Right lobe of liver (tissue), 6 donors: ENCODE data around the gene OR1M1. TPM values are rescaled to one million over a fixed set of nuclear protein-coding genes. Genes with fewer than 3 reads are reported as not detected.
"Not testable (repeated sequence)": the region's sequence is repeated elsewhere in the genome, so short reads cannot be mapped to it uniquely, and the experiment has no call there.

Experiments
- ATAC-seq, 4 donors: fragments of 200-7000 bp; cut with Tn5 transposase; one replicate each; pipeline ENCODE4 v1.9.1; 2020; ENCODE audit warnings: mild to moderate bottlenecking in 4 of 4, moderate library complexity in 4 of 4
- DNase-seq, 3 donors: peaks; one replicate each; pipeline ENCODE4 v3.0.0-alpha.2; 2020
- H3K27ac ChIP-seq, 3 donors: fragments of 200-600 bp; one replicate each; pipeline ENCODE4 v1.8.0; 2022
- H3K27me3 ChIP-seq, 2 donors: fragments of 200-600 bp; one replicate each; pipeline ENCODE4 v1.8.0; 2022
- H3K36me3 ChIP-seq, 4 donors: fragments of 200-600 bp; sonication (generic) in 1 of 4; one replicate each; pipeline versions ENCODE4 v1.5.1 to v1.8.0; 2017 to 2022; ENCODE audit warnings: control low read depth in 1 of 4
- H3K4me1 ChIP-seq, 4 donors: fragments of 200-600 bp; sonication (generic) in 1 of 4; one replicate each; pipeline versions ENCODE4 v1.5.1 to v1.8.0; 2017 to 2022; ENCODE audit warnings: control low read depth in 1 of 4
- H3K4me3 ChIP-seq, 3 donors: fragments of 200-600 bp; one replicate each; pipeline ENCODE4 v1.8.0; 2022
- H3K9me3 ChIP-seq, 4 donors: fragments of 200-600 bp; sonication (generic) in 1 of 4; one replicate each; pipeline versions ENCODE4 v1.5.1 to v1.8.0; 2017 to 2022; ENCODE audit warnings: control low read depth in 1 of 4
- CTCF ChIP-seq, 4 donors: fragments of 200-600 bp in 3 of 4; fragments of 450-650 bp in 1 of 4; IDR thresholded peaks; one replicate each; pipeline versions ENCODE4 v1.5.1 to v1.8.0; 2016 to 2022; ENCODE audit warnings: antibody characterized with exemption in 4 of 4, mild to moderate bottlenecking in 2 of 4
- POLR2A ChIP-seq: fragments of 450-650 bp; IDR thresholded peaks from one replicate; pipeline ENCODE4 v1.6.1; 2017; ENCODE audit warnings: antibody characterized with exemption, mild to moderate bottlenecking
- WGBS: methylation state at CpG from one replicate; pipeline ENCODE4 v1.1.6; 2018; ENCODE audit warnings: low coverage, low lambda C conversion rate; ENCODE audit not compliant: insufficient coverage; ENCODE audit errors: missing lambda C conversion rate; 5-methylcytosine and 5-hydroxymethylcytosine counted together
- intact Hi-C, 2 donors: fragments of 100-400 bp; cut with DNase I; formaldehyde crosslinking; loops; one replicate each; pipeline versions ENCODE4 v1.11.2 to v1.14.1; 2022
- total RNA-seq, 6 experiments: library from RNA; depleted of rRNA in 2 of 6; stranded (reverse); fragments of >200 nt in 2 of 6; fragmentation: NEBNext Ultra II Directional in 3 of 6; extraction: Animal tissue kit (Norgen Biotek cat#: 25700) in 3 of 6; gene quantifications; one replicate each; pipeline versions ENCODE4 v1.1.0 to v1.2.4, GENCODE V29; 2016 to 2023
- donor health status: DM: no; HTN: yes; CAD: no.
- donor health status: DM: no; HTN: no; CAD: no.
- donor health status: DM: no; HTN: no; CAD: no.
- donor health status: DM: no; HTN: yes; CAD: no.
- donor health status: DM: no; HTN: yes; CAD: no.

OR1M1 gene
- total RNA-seq, 6 experiments from 2014 or later, result not detected

DNA sequence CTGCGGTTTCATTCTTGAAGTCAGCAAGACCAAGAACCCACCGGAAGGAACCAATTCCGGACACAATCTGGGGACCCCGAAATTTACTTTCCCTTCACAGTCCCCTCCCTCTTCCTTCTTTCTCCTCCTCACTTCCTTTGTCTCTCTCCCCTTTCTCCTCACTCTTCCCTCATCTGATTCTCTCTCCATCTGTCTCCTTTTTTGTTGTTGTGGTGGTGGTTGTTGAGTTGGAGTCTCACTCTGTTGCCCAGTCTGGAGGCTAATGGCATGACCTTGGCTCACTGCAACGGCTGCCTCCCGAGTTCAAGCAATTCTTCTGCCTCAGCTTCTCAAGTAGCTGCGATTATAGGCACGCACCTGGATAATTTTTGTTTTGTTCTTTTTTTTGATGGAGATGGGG, 32.7 kb upstream of the OR1M1 start:
- Histone ChIP-seq H3K4me3 (no peak overlapping the region), H3K27me3 (no peaks in the 10 kb centered on the region), H3K9me3 (no peaks in the 10 kb centered on the region), H3K36me3 (no peaks in the 10 kb centered on the region), H3K27ac (no peak overlapping the region), H3K4me1 (no peaks in the 10 kb centered on the region)
- intact Hi-C loops, result no loop called here
- ATAC-seq, result no peak
- no peak for TF ChIP-seq POLR2A
- no peak for TF ChIP-seq CTCF (IDR thresholded peaks at IDR 0.05)
- no peak for DNase-seq
- WGBS, result 80% methylated on average over 8 of the region's 8 CpGs

DNA sequence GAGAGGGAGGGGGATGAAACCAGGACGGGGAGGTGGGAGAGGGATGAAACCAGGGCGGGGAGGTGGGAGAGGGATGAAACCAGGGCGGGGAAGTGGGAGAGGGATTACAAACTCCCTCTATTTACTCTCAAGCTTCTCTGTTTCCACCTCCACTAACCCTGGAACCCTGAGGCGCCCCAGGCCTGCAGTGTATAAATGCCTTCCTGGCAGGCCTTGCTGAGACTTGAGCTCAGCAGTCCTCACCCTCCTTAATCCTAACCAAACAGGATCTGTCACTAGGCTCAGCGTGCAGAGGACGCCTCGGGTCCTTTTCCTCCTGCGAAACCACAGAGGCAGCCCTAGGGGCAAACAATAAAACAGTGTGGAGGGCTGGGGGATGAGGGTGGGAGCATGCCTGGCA, 32.1 kb upstream of the OR1M1 start:
- ATAC-seq (no peak), DNase-seq (no peak)
- no peak overlapping the region for H3K27ac ChIP-seq
- 24% methylated on average over 7 of the region's 8 CpGs for WGBS
- H3K4me3 ChIP-seq, result no peak overlapping the region
- H3K36me3 ChIP-seq, result no peaks in the 10 kb centered on the region
- intact Hi-C loops, result no loop called here
- no peak for TF ChIP-seq CTCF (IDR thresholded peaks at IDR 0.05)
- no peak for TF ChIP-seq POLR2A
- no peaks in the 10 kb centered on the region for H3K9me3 ChIP-seq
- H3K4me1 ChIP-seq, result no peaks in the 10 kb centered on the region
- H3K27me3 ChIP-seq, result no peaks in the 10 kb centered on the region

GRCh38 chr19:9056131-9056530, 30.7 kb upstream of the OR1M1 start:
- H3K36me3 ChIP-seq, ATAC-seq, H3K27me3 ChIP-seq, H3K4me3 ChIP-seq, H3K9me3 ChIP-seq, H3K27ac ChIP-seq, intact Hi-C loops, H3K4me1 ChIP-seq, DNase-seq: not testable (repeated sequence)
- 89% methylated on average over 5 of the region's 9 CpGs for WGBS

GRCh38 chr19:9057505-9058258, 29.2 kb upstream of the OR1M1 start:
- Histone ChIP-seq H3K27ac (no peak overlapping the region), H3K4me3 (no peak overlapping the region), H3K9me3 (no peaks in the 10 kb centered on the region), H3K27me3 (no peaks in the 10 kb centered on the region), H3K36me3 (no peaks in the 10 kb centered on the region), H3K4me1 (no peaks in the 10 kb centered on the region)
- ATAC-seq (no peak), DNase-seq (no peak)
- intact Hi-C loops, result no loop called here
- no peak for TF ChIP-seq CTCF (IDR thresholded peaks at IDR 0.05)
- no peak for TF ChIP-seq POLR2A
- WGBS, result 70% methylated on average over 3 of the region's 4 CpGs

DNA sequence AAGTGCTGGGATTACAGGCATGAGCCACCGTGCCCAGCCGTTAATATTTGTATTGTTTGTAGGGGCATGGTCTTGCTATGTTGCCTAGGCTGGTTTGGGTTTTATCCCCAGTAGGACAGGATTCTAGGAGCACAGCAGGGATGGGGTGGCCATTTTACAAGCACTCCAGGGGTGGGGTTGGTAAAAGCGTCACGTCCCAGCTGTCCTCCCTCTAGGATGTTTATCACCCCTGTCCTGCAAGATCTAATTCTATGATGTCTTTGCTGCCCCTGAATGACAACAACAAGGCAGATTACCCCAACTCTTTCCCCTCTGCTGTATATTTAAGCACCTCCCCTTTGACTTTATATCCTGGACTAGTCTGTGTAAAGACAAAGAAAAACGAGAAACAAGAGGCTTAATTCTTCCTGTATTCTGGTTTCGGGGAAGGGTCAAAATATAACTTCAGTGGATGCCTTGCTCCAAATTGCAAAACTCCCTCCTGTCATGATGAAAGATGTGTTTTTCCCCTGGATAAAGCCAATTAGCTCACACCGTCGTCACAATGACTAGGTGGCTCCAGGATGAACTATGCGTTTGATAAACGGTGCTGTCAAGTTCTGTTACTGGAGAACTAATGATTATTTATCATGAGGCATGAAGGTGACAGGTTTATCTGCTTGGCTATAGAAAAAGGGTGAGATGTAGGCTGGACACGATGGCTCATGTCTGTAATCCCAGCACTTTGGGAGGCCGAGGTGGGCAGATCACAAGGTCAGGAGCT, 27.8 kb upstream of the OR1M1 start:
- H3K36me3 ChIP-seq, result no peaks in the 10 kb centered on the region
- H3K9me3 ChIP-seq, result no peaks in the 10 kb centered on the region
- no peaks in the 10 kb centered on the region for H3K4me1 ChIP-seq
- 42% methylated on average over 12 of the region's 12 CpGs for WGBS
- no peak overlapping the region for H3K27ac ChIP-seq
- intact Hi-C loops, result no loop called here
- no peaks in the 10 kb centered on the region for H3K27me3 ChIP-seq
- TF ChIP-seq CTCF (IDR thresholded peaks at IDR 0.05) (no peak), POLR2A (no peak)
- H3K4me3 ChIP-seq, result no peak overlapping the region
- DNase-seq (no peak), ATAC-seq (no peak)
